H9 (cell line): ENCODE results near the gene PDXDC1. TPM values are rescaled to one million over a fixed set of nuclear protein-coding genes. Genes with fewer than 3 reads are reported as not detected.
A peak's percentile ranks its signal among the peaks of the same experiment; 100 is the strongest.
"Not testable (repeated sequence)": the region's sequence is repeated elsewhere in the genome, so short reads cannot be mapped to it uniquely, and the experiment has no call there.

ENCODE experiments used
- DNase-seq: peaks from one replicate; pipeline ENCODE4 v3.0.0-alpha.2; 2017
- H2AFZ ChIP-seq: one replicate; pipeline ENCODE4 v1.6.1; 2013; ENCODE audit warnings: mild to moderate bottlenecking, low read length, control low read depth, moderate library complexity
- H2AK5ac ChIP-seq: 2 replicates; pipeline ENCODE4 v1.6.1; 2013; ENCODE audit warnings: low read length, control low read depth, mixed read lengths; ENCODE audit not compliant: insufficient read length
- H2BK120ac ChIP-seq: one replicate; pipeline ENCODE4 v1.6.1; 2013; ENCODE audit warnings: low read depth, mild to moderate bottlenecking, low read length, control low read depth, inconsistent platforms; ENCODE audit not compliant: poor library complexity, severe bottlenecking
- H2BK12ac ChIP-seq: 2 replicates; pipeline ENCODE4 v1.6.1; 2013; ENCODE audit warnings: low read length, control low read depth, mixed read lengths, low read depth; ENCODE audit not compliant: insufficient read length
- H2BK15ac ChIP-seq: 2 replicates; pipeline ENCODE4 v1.6.1; 2013; ENCODE audit warnings: low read depth, low read length, control low read depth
- H2BK20ac ChIP-seq: one replicate; pipeline ENCODE4 v1.6.1; 2013; ENCODE audit warnings: low read depth, mild to moderate bottlenecking, low read length, control low read depth, inconsistent platforms; ENCODE audit not compliant: poor library complexity, severe bottlenecking
- H2BK5ac ChIP-seq: 2 replicates; pipeline ENCODE4 v1.6.1; 2013; ENCODE audit warnings: low read length, control low read depth, mixed read lengths; ENCODE audit not compliant: insufficient read length
- H3K14ac ChIP-seq: 2 replicates; pipeline ENCODE4 v1.6.1; 2013; ENCODE audit warnings: low read length, control low read depth; ENCODE audit not compliant: insufficient read depth
- H3K18ac ChIP-seq: 2 replicates; pipeline ENCODE4 v1.6.1; 2013; ENCODE audit warnings: low read depth, mild to moderate bottlenecking, mixed read lengths, low read length, control low read depth; ENCODE audit not compliant: insufficient read length
- H3K23ac ChIP-seq: 2 replicates; pipeline ENCODE4 v1.6.1; 2013; ENCODE audit warnings: low read length, control low read depth, mixed read lengths, low read depth; ENCODE audit not compliant: insufficient read length
- H3K23me2 ChIP-seq: 2 replicates; pipeline ENCODE4 v1.6.1; 2013; ENCODE audit warnings: low read depth, mild to moderate bottlenecking, mixed read lengths, low read length, control low read depth; ENCODE audit not compliant: insufficient read length, poor library complexity, severe bottlenecking
- H3K27ac ChIP-seq: 2 replicates; pipeline ENCODE4 v1.5.1; 2013; ENCODE audit warnings: low read length, control low read depth, mixed read lengths, low read depth; ENCODE audit not compliant: insufficient read length
- H3K27me3 ChIP-seq: 2 replicates; pipeline ENCODE4 v1.6.1; 2013; ENCODE audit warnings: low read length, control low read depth, inconsistent platforms; ENCODE audit not compliant: insufficient read depth
- H3K4ac ChIP-seq: 2 replicates; pipeline ENCODE4 v1.6.1; 2013; ENCODE audit warnings: low read depth, mild to moderate bottlenecking, control low read depth, inconsistent platforms, low read length, moderate library complexity
- H3K4me1 ChIP-seq: 2 replicates; pipeline ENCODE4 v1.6.1; 2013; ENCODE audit warnings: low read length, control low read depth, inconsistent platforms; ENCODE audit not compliant: insufficient read depth
- H3K4me2 ChIP-seq: 2 replicates; pipeline ENCODE4 v1.6.1; 2013; ENCODE audit warnings: low read length, control low read depth, mixed read lengths; ENCODE audit not compliant: insufficient read length, insufficient read depth
- H3K56ac ChIP-seq: 2 replicates; pipeline ENCODE4 v1.6.1; 2013; ENCODE audit warnings: low read depth, mild to moderate bottlenecking, mixed read lengths, low read length, control low read depth; ENCODE audit not compliant: insufficient read length
- H3K79me1 ChIP-seq: 2 replicates; pipeline ENCODE4 v1.6.1; 2013; ENCODE audit warnings: low read depth, mild to moderate bottlenecking, moderate library complexity, low read length, control low read depth, inconsistent platforms; ENCODE audit not compliant: insufficient read depth, poor library complexity, severe bottlenecking
- H3K79me2 ChIP-seq: 2 replicates; pipeline ENCODE4 v1.6.1; 2013; ENCODE audit warnings: low read length, control low read depth, inconsistent platforms; ENCODE audit not compliant: insufficient read depth
- H3K9ac ChIP-seq: 2 replicates; pipeline ENCODE4 v1.6.1; 2013; ENCODE audit warnings: low read length, control low read depth, mixed read lengths; ENCODE audit not compliant: insufficient read length; ENCODE audit errors: extremely low read depth
- H3K9me3 ChIP-seq: one replicate; pipeline ENCODE4 v1.6.1; 2013; ENCODE audit warnings: low read depth, low read length, inconsistent platforms; ENCODE audit not compliant: control insufficient read depth
- H3T11ph ChIP-seq: one replicate; pipeline ENCODE4 v1.6.1; 2013; ENCODE audit warnings: mild to moderate bottlenecking, low read length, control low read depth, inconsistent platforms
- H4K20me1 ChIP-seq: one replicate; pipeline ENCODE4 v1.6.1; 2013; ENCODE audit not compliant: control insufficient read depth, insufficient read length, insufficient read depth
- H4K5ac ChIP-seq: 2 replicates; pipeline ENCODE4 v1.6.1; 2013; ENCODE audit warnings: low read depth, mild to moderate bottlenecking, mixed read lengths, low read length, control low read depth; ENCODE audit not compliant: insufficient read length
- H4K8ac ChIP-seq: replicated peaks from 2 replicates; pipeline ENCODE4 v1.6.1; 2013; ENCODE audit warnings: low read length, control low read depth, mixed read lengths, low read depth; ENCODE audit not compliant: insufficient read length
- H4K91ac ChIP-seq: 2 replicates; pipeline ENCODE4 v1.6.1; 2013; ENCODE audit warnings: low read depth, mild to moderate bottlenecking, moderate library complexity, mixed read lengths, low read length, control low read depth; ENCODE audit not compliant: insufficient read length
- H3K27ac Mint-ChIP-seq, 3 experiments: 2 replicates in 2 of 3; 3 replicates in 1 of 3; pipeline ENCODE4 v1.8.0; 2020 to 2021; ENCODE audit warnings: mixed read lengths in 3 of 3, mild to moderate bottlenecking in 1 of 3, moderate library complexity in 1 of 3
- H3K27me3 Mint-ChIP-seq: 2 replicates; pipeline ENCODE4 v1.8.0; 2021; ENCODE audit warnings: low read depth, mild to moderate bottlenecking, moderate library complexity, mixed read lengths
- H3K36me3 Mint-ChIP-seq, 3 experiments: 2 replicates in 2 of 3; 3 replicates in 1 of 3; pipeline ENCODE4 v1.8.0; 2020 to 2021; ENCODE audit warnings: low read depth in 3 of 3, mixed read lengths in 3 of 3; ENCODE audit not compliant: insufficient read depth in 1 of 3
- H3K4me1 Mint-ChIP-seq, 2 experiments: 2 replicates each; pipeline ENCODE4 v1.8.0; 2020; ENCODE audit warnings: mixed read lengths in 2 of 2
- H3K4me3 Mint-ChIP-seq, 2 experiments: 2 replicates in 1 of 2; 3 replicates in 1 of 2; pipeline ENCODE4 v1.8.0; 2020 to 2021; ENCODE audit warnings: mild to moderate bottlenecking in 2 of 2, mixed read lengths in 2 of 2, moderate library complexity in 1 of 2
- H3K9me3 Mint-ChIP-seq, 2 experiments: 2 replicates in 1 of 2; 3 replicates in 1 of 2; pipeline ENCODE4 v1.8.0; 2020; ENCODE audit warnings: mild to moderate bottlenecking in 2 of 2, mixed read lengths in 2 of 2, moderate library complexity in 1 of 2
- WGBS: extraction: QIAGEN DNeasy Blood & Tissue Kit; methylation state at CpG from one replicate; pipeline ENCODE4 v1.1.7; 2013; ENCODE audit warnings: missing lambda C conversion rate, low lambda C conversion rate, mixed read lengths; ENCODE audit not compliant: insufficient read length; ENCODE audit errors: extremely low coverage; 5-methylcytosine and 5-hydroxymethylcytosine counted together
- total RNA-seq: library from RNA; stranded (reverse); gene quantifications from 2 replicates; pipeline ENCODE4 v1.2.1, GENCODE V29; 2021

PDXDC1 gene
- total RNA-seq, 1 experiment from 2014 or later = 112 TPM

DNA sequence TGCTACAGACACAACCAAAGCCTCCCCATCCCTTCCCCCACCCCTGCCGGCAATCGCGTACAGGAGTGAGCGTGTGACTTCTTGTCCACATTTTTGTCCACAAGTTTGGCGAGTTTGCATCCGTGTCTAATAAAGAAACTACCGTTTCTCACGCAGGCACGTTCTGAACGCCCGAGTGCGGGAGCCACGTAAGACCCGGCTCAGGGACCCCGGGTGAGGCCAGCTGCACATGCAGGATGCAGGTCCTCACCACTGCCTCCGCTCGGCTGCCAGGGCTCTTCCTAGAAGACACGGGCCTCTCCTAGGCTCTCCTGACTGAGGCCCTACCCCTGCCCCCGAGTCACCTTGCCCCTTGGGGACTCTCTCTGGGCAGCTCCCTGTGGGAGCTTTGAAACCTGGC is 174.0 kb downstream of the PDXDC1 start:
- H3K79me2 ChIP-seq = peaks cover 16% of the 10 kb centered on the region; the same call in 1 of the 2 replicates
- H2BK20ac ChIP-seq, H2BK120ac ChIP-seq, H3K4me2 ChIP-seq, H3K9ac ChIP-seq, H3K18ac ChIP-seq, H3K9me3 ChIP-seq, H4K8ac ChIP-seq, H3K56ac ChIP-seq, H3T11ph ChIP-seq, H3K14ac ChIP-seq, H3K79me1 ChIP-seq, H2BK12ac ChIP-seq, H3K23me2 ChIP-seq, H3K27me3 Mint-ChIP-seq, H4K20me1 ChIP-seq, H2BK5ac ChIP-seq, H3K23ac ChIP-seq, H3K9me3 Mint-ChIP-seq, H2AFZ ChIP-seq, H3K27ac ChIP-seq, H2AK5ac ChIP-seq, H2BK15ac ChIP-seq, H4K5ac ChIP-seq, H3K27ac Mint-ChIP-seq, H3K27me3 ChIP-seq, H3K36me3 Mint-ChIP-seq, H4K91ac ChIP-seq, H3K4ac ChIP-seq, H3K4me3 Mint-ChIP-seq, H3K4me1 ChIP-seq: not testable (repeated sequence)
- peaks cover 13 to 26% of the 10 kb centered on the region in 2 experiments for H3K4me1 Mint-ChIP-seq
- peak; percentile 33 for DNase-seq
- no CpG with 5 or more reads among the region's 19 CpGs for WGBS

DNA sequence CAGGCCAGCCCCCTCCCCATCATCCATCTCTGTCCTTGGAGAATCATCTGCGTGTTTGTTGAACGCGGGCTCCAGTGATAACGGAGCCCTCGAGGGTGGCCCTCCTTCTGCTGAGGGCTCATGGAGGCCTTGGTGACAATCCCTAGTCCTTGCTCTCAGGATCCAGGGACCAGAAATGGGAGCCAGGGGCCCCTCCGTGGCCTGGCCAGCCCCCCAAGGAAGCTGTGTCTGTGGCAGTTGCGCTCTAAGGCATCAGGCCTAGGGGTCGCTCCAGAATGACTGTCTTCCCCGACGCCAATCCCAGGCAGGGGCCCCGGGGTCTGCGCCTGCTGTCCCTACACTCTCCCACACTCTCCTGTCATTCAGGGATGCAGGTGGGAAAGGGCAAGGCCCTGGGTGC is 174.4 kb downstream of the PDXDC1 start:
- H3K27me3 ChIP-seq, H3K4me3 Mint-ChIP-seq, H2BK120ac ChIP-seq, H3K14ac ChIP-seq, H4K91ac ChIP-seq, H3K4me1 ChIP-seq, H2BK12ac ChIP-seq, H2AK5ac ChIP-seq, H4K8ac ChIP-seq, H2AFZ ChIP-seq, H2BK5ac ChIP-seq, H3K79me1 ChIP-seq, H3K23me2 ChIP-seq, H3K18ac ChIP-seq, H3K9me3 Mint-ChIP-seq, DNase-seq, H3K27ac ChIP-seq, H3T11ph ChIP-seq, H3K9ac ChIP-seq, H3K4ac ChIP-seq, H3K23ac ChIP-seq, H2BK20ac ChIP-seq, H3K36me3 Mint-ChIP-seq, H4K20me1 ChIP-seq, H2BK15ac ChIP-seq, H3K27me3 Mint-ChIP-seq, H3K56ac ChIP-seq, H3K4me2 ChIP-seq, H4K5ac ChIP-seq, H3K9me3 ChIP-seq: not testable (repeated sequence)
- H3K79me2 ChIP-seq = peaks cover 16% of the 10 kb centered on the region; the same call in 1 of the 2 replicates
- Mint-ChIP-seq H3K27ac (0 out of 7 replicates have a peak overlapping the region, but pooled peaks of 1 of the 3 experiments have one; percentile 40), H3K4me1 (peaks cover 13 to 23% of the 10 kb centered on the region in 2 experiments)
- no CpG with 5 or more reads among the region's 12 CpGs for WGBS
